Measurements from ENCODE around the gene INF2. TPM values are rescaled to one million over a fixed set of nuclear protein-coding genes. Genes with fewer than 3 reads are reported as not detected.
"Not testable (repeated sequence)": the region's sequence is repeated elsewhere in the genome, so short reads cannot be mapped to it uniquely, and the experiment has no call there.

Gene INF2
- total RNA-seq, 1 experiment from 2014 or later: 14.0 TPM

- DNase-seq (ENCODE audit: low read depth, low spot score): no peak
- in situ Hi-C loops (cut with HindIII; ENCODE audit: low pct_unique_long_range_greater_than_20kb, low sequenced_read_pairs): no loop called here
These were observed 56.7 kb downstream of the INF2 start for GRCh38 chr14:104746071-104746545.

- DNase-seq (ENCODE audit: low read depth, low spot score): no peak
- in situ Hi-C loops (cut with HindIII; ENCODE audit: low pct_unique_long_range_greater_than_20kb, low sequenced_read_pairs): no loop called here
These were observed 57.6 kb downstream of the INF2 start for GRCh38 chr14:104746934-104747481.

- DNase-seq (ENCODE audit: low read depth, low spot score): no peak
- in situ Hi-C loops (cut with HindIII; ENCODE audit: low pct_unique_long_range_greater_than_20kb, low sequenced_read_pairs): no loop called here
These were observed 58.5 kb downstream of the INF2 start for GRCh38 chr14:104747876-104748275.

- peak; percentile 44 for DNase-seq (ENCODE audit: low read depth, low spot score)
- in situ Hi-C loops (cut with HindIII; ENCODE audit: low pct_unique_long_range_greater_than_20kb, low sequenced_read_pairs): no loop called here
These were observed 59.8 kb downstream of the INF2 start for GRCh38 chr14:104749111-104749649.

GRCh38 chr14:104750056-104750752, 60.8 kb downstream of the INF2 start:
- in situ Hi-C loops (cut with HindIII; ENCODE audit: low pct_unique_long_range_greater_than_20kb, low sequenced_read_pairs): no loop called here
- no peak for DNase-seq (ENCODE audit: low read depth, low spot score)

- DNase-seq (ENCODE audit: low read depth, low spot score); in situ Hi-C loops (cut with HindIII; ENCODE audit: low pct_unique_long_range_greater_than_20kb, low sequenced_read_pairs): not testable (repeated sequence)
These were observed 61.3 kb downstream of the INF2 start for GRCh38 chr14:104750753-104751057.

- no peak for DNase-seq (ENCODE audit: low read depth, low spot score)
- in situ Hi-C loops (cut with HindIII; ENCODE audit: low pct_unique_long_range_greater_than_20kb, low sequenced_read_pairs): no loop called here
These were observed 62.4 kb downstream of the INF2 start for GRCh38 chr14:104751539-104752422.

GRCh38 chr14:104752423-104752734, 63.0 kb downstream of the INF2 start:
- in situ Hi-C loops (cut with HindIII; ENCODE audit: low pct_unique_long_range_greater_than_20kb, low sequenced_read_pairs): no loop called here
- DNase-seq (ENCODE audit: low read depth, low spot score): no peak

- in situ Hi-C loops (cut with HindIII; ENCODE audit: low pct_unique_long_range_greater_than_20kb, low sequenced_read_pairs): no loop called here
- peak; percentile 99 for DNase-seq (ENCODE audit: low read depth, low spot score)
These were observed 63.5 kb downstream of the INF2 start, which contains the start of gene SIVA1 for GRCh38 chr14:104752735-104753527. Gene SIVA1, plus strand, starts transcription at chr14:104753147. Its CDS starts 55 bp downstream, at chr14:104753202.

- DNase-seq (ENCODE audit: low read depth, low spot score): no peak
- in situ Hi-C loops (cut with HindIII; ENCODE audit: low pct_unique_long_range_greater_than_20kb, low sequenced_read_pairs): no loop called here
These were observed 64.3 kb downstream of the INF2 start for GRCh38 chr14:104753528-104754212.

GRCh38 chr14:104754213-104754851, 64.9 kb downstream of the INF2 start:
- in situ Hi-C loops (cut with HindIII; ENCODE audit: low pct_unique_long_range_greater_than_20kb, low sequenced_read_pairs): no loop called here
- DNase-seq (ENCODE audit: low read depth, low spot score): no peak

- DNase-seq (ENCODE audit: low read depth, low spot score): no peak
- in situ Hi-C loops (cut with HindIII; ENCODE audit: low pct_unique_long_range_greater_than_20kb, low sequenced_read_pairs): no loop called here
These were observed 66.2 kb downstream of the INF2 start for GRCh38 chr14:104755621-104756020.

GRCh38 chr14:104756477-104757237, 67.2 kb downstream of the INF2 start:
- in situ Hi-C loops (cut with HindIII; ENCODE audit: low pct_unique_long_range_greater_than_20kb, low sequenced_read_pairs): no loop called here
- no peak for DNase-seq (ENCODE audit: low read depth, low spot score)

- in situ Hi-C loops (cut with HindIII; ENCODE audit: low pct_unique_long_range_greater_than_20kb, low sequenced_read_pairs): no loop called here
- DNase-seq (ENCODE audit: low read depth, low spot score): no peak
These were observed 67.8 kb downstream of the INF2 start for GRCh38 chr14:104757238-104757585.

GRCh38 chr14:104757681-104758392, 68.4 kb downstream of the INF2 start:
- no peak for DNase-seq (ENCODE audit: low read depth, low spot score)
- in situ Hi-C loops (cut with HindIII; ENCODE audit: low pct_unique_long_range_greater_than_20kb, low sequenced_read_pairs): no loop called here

All from SK-MEL-5 (cell line).